Breast epithelium (tissue), 3 donors: ENCODE measurements around the gene KDM1B.

Experiments used
- POLR2A ChIP-seq: fragments of 450-650 bp; IDR thresholded peaks from one replicate; pipeline ENCODE4 v1.6.1; 2016; ENCODE audit warnings: antibody characterized with exemption, mild to moderate bottlenecking, moderate library complexity
- POLR2AphosphoS5 ChIP-seq, 3 donors: sonication (generic); formaldehyde crosslinking; IDR thresholded peaks; one replicate each; pipeline ENCODE4 v1.6.1; 2017; ENCODE audit warnings: antibody characterized with exemption in 3 of 3

DNA sequence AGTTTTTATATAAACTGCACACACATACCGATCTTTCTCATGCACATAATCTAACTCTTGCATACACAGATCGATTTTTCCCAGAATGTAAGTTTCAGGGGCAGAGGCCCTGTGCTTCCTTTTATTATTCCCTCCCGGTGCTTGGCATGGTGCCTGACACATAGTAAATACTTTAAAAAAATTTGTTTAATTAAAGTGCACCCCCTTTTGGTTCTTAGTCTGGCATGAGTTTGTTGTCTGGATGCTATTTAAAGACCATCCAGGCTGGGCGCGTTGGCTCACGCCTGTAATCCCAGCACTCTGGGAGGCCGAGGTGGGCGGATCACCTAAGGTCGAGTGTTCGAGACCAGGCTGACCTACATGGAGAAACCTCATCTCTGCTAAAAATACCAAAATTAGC, 114.5 kb downstream of the KDM1B start:
- TF ChIP-seq POLR2A, result no peak
- no peak for TF ChIP-seq POLR2AphosphoS5 (IDR thresholded peaks at IDR 0.05)
